GM13977 (cell line): ENCODE data around the gene KRR1.
"Not testable (repeated sequence)": the region's sequence is repeated elsewhere in the genome, so short reads cannot be mapped to it uniquely, and the experiment has no call there.

ENCODE experiments used
- DNase-seq: peaks from one replicate; pipeline ENCODE4 v3.0.0; 2012; ENCODE audit warnings: low spot score
- CTCF ChIP-seq: IDR thresholded peaks from 2 replicates; pipeline ENCODE4 v1.5.1; 2012; ENCODE audit warnings: mild to moderate bottlenecking, control low read depth; ENCODE audit not compliant: insufficient read depth; ENCODE audit errors: extremely low read depth, missing control alignments
- in situ Hi-C: fragments of 300-500 bp; cut with MboI; formaldehyde crosslinking; loops from one replicate; pipeline ENCODE4 v1.12.0; 2022; ENCODE audit warnings: low sequenced_read_pairs, low pct_unique_long_range_greater_than_20kb, mixed read lengths, inconsistent platforms; ENCODE audit not compliant: unreplicated experiment

Gene KRR1

DNA sequence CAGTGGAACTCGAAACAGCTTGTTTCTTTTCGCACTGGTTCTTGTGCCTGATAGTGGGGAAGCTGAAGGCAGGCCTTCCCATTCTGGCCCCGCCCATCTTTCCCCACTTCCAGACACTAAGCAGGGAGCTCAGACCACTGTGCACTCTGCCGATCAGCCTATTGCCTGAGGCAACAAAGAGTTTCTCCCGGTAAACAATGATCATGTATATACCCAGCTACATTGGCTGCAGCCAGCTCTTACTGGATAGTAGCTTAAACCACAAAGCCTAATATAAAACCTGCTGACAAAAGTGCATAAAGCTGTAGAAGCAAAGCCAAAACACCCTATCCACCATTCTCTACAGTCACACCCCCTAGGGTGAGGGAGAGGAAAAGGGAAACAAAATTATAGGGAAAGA lies 55.6 kb downstream of the KRR1 start:
- DNase-seq, result no peak
- no peak for TF ChIP-seq CTCF
- in situ Hi-C loops, result no loop called here

DNA sequence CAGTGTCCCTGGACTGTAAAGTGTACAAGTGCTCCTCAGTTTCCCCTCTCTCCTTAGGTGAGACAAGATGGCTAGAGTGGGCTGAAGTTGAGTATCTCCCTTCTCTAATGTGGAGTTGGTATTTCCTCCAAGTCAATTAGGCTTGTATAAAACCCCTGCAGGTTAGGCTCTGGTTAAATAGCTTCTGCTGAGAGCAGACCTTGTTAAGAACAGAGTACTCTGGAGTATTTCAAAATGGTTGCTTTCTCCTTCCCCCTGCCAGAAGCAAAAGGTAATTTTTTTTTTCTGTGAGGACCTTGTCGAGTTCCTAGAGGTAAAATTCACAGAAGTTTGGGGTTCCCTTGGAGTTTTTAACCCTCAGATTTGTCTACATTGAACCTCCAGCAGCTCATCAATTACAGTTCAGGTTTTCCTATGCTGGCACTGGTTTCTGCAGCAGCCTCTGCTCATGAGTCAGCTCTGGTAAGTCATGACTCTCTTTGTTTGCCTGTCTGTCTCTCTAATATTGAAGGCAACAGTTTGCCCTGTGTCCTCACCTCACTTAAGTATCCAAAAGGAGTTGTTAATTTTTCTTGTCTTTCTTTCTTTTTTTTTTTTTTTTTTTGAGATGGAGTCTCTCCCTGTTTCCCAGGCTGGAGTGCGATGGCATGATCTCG lies 58.6 kb downstream of the KRR1 start:
- TF ChIP-seq CTCF, result no peak
- DNase-seq, result no peak
- in situ Hi-C loops, result no loop called here

DNA sequence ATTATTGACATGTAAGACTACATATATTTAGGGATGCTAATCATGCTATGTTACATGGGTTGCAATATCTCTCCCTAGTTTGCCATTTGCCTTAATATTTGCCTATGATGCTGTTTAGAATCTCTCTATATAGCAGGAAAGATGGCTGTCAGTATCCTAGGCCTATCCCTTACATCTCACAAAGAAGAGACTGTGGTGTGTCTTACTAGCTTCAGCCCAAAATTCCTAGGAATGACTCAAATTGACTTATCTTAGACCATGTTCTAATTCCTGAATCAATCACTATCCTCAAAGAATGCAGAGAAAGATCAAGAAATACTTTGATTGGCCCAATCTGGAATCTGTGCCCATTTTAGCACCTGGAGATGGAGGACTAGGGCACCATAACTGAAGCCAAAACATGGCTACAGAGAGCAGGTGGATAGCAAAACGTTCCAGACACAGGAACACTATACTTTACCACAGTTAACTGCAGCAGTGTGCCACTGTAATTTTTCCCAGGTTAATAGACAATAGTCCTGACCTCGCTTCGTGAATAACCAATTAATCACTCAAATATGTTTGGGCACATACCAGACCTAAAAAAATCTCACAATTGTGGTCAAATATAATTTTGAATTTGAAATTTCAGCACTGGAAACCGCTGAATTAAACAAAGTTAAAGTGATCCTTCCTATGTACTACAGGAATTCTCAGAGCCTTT lies 63.6 kb downstream of the KRR1 start:
- in situ Hi-C loops, result no loop called here
- TF ChIP-seq CTCF, result no peak
- no peak for DNase-seq

DNA sequence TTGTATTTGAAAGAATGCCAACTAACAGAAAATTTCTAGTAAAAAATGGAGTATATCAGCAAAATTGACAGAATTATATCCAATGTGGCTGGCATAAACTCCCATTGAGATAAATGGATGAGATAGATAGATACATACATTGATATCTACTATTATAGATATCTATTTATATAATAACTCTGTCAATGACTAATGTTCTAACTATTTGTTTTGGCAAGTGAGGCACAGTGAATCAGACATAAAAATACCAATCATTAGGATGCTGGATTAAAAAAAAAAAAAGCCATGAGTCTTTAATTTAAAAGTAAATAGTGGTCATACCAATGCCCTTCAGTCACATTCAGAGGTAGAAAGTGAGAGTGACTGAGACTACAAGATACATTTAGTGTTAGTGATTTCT lies 64.6 kb downstream of the KRR1 start:
- in situ Hi-C loops, result no loop called here

GRCh38 chr12:75445137-75445507 lies 66.3 kb downstream of the KRR1 start:
- DNase-seq, in situ Hi-C loops: not testable (repeated sequence)

More for the DNA sequence above, 64.6 kb downstream of the KRR1 start:
- TF ChIP-seq CTCF, result no peak
- no peak for DNase-seq

DNA sequence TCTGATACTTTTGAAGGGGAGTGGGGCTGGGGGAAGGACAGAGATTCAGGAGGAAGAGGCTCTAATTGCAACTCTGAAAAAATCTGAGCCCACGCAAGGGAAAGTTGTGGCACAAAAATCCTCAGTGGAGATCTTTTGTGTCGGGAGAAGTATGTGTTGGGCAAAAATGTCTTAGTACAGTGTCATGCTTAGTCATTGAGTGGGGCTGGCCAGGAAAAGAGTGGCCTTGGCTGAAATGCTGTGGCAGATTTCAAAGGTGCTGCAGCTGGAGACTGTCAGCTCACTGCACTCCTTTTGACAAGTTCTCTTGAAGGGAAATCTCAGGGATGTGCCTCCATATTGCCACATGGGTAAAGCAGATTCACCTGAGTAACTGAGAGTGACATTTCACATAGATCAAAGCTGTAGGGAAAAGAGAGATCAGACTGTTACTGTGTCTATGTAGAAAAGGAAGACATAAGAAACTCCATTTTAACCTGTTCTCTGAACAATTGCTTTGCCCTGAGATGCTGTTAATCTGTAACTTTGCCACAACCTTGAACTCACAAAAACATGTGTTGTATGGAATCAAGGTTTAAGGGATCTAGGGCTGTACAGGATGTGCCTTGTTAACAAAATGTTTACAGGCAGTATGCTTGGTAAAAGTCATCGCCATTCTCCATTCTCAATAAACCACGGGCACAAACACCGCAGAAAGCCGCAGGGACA lies 66.8 kb downstream of the KRR1 start:
- DNase-seq, result no peak
- no peak for TF ChIP-seq CTCF
- in situ Hi-C loops, result no loop called here

- in situ Hi-C loops, result no loop called here
- DNase-seq, result no peak
- TF ChIP-seq CTCF, result no peak
These were observed 67.7 kb downstream of the KRR1 start for GRCh38 chr12:75443709-75444108.

DNA sequence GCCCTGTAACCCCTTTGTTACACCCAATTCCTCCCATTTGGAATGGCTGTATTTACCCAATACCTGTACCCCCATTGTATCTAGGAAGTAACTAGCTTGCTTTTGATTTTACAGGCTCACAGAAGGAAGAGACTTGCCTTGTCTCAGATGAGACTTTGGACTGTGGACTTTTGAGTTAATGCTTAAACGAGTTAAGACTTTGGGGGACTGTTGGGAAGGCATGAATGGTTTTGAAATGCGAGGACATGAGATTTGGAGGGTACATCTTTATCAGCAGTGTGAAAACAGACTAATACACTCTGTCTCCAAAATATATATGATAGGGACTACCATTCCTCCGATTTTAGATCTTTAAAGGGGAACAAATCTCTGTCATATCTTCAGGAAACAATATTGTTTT lies 69.0 kb downstream of the KRR1 start:
- not testable (repeated sequence) for DNase-seq

GRCh38 chr12:75441687-75442449 lies 69.5 kb downstream of the KRR1 start:
- DNase-seq, in situ Hi-C loops: not testable (repeated sequence)

More for the DNA sequence above, 69.0 kb downstream of the KRR1 start:
- in situ Hi-C loops, result not testable (repeated sequence)
